ENCODE results near the gene ATMIN. TPM values are rescaled to one million over a fixed set of nuclear protein-coding genes. Genes with fewer than 3 reads are reported as not detected.

ATMIN gene
- total RNA-seq, 1 experiment from 2014 or later = 66.6 TPM

GRCh38 chr16:81004646-81005353, 30.8 kb upstream of the ATMIN start:
- Histone ChIP-seq H3K27ac (ENCODE audit: insufficient read length, low read depth, low read length) (no peak overlapping the region), H3K79me1 (ENCODE audit: insufficient read depth, low read depth, low read length, poor library complexity, severe bottlenecking) (peaks cover 20% of the 10 kb centered on the region), H2BK15ac (ENCODE audit: low read depth, low read length) (no peak overlapping the region), H4K91ac (ENCODE audit: insufficient read length, low read depth, low read length) (no peak overlapping the region), H3K18ac (ENCODE audit: insufficient read length, low read depth, low read length) (no peak overlapping the region), H3K9me3 (ENCODE audit: control insufficient read depth, low read depth, low read length) (no peaks in the 10 kb centered on the region), H2AFZ (ENCODE audit: low read length) (no peak overlapping the region), H4K20me1 (ENCODE audit: control insufficient read depth, insufficient read depth, insufficient read length) (no peaks in the 10 kb centered on the region), H3K14ac (ENCODE audit: insufficient read depth, low read length) (no peak overlapping the region), H3K9ac (ENCODE audit: extremely low read depth, insufficient read length, low read length) (no peak overlapping the region), H3K23ac (ENCODE audit: insufficient read length, low read depth, low read length) (no peak overlapping the region), H2BK120ac (ENCODE audit: low read depth, low read length, poor library complexity, severe bottlenecking) (no peak overlapping the region), H2AK5ac (ENCODE audit: insufficient read length, low read length) (no peak overlapping the region), H3K4me1 (ENCODE audit: insufficient read depth, low read length) (no peaks in the 10 kb centered on the region), H2BK12ac (ENCODE audit: insufficient read length, low read depth, low read length) (no peak overlapping the region), H4K5ac (ENCODE audit: insufficient read length, low read depth, low read length) (no peak overlapping the region), H3K56ac (ENCODE audit: insufficient read length, low read depth, low read length) (no peak overlapping the region), H3K4me2 (ENCODE audit: insufficient read depth, insufficient read length, low read length) (peak overlapping the region; percentile 76), H2BK20ac (ENCODE audit: low read depth, low read length, poor library complexity, severe bottlenecking) (no peak overlapping the region), H3K27me3 (ENCODE audit: insufficient read depth, low read length) (no peaks in the 10 kb centered on the region), H3K79me2 (ENCODE audit: insufficient read depth, low read length) (peaks cover 36% of the 10 kb centered on the region; the same call in 1 of the 2 replicates), H3K4ac (ENCODE audit: low read depth, low read length) (no peak overlapping the region), H3K23me2 (ENCODE audit: insufficient read length, low read depth, low read length, poor library complexity, severe bottlenecking) (no peaks in the 10 kb centered on the region), H2BK5ac (ENCODE audit: insufficient read length, low read length) (no peak overlapping the region), H4K8ac (replicated peaks; ENCODE audit: insufficient read length, low read depth, low read length) (no peak overlapping the region), H3T11ph (ENCODE audit: low read length) (no peak overlapping the region)
- Mint-ChIP-seq H3K27me3 (ENCODE audit: low read depth) (no peaks in the 10 kb centered on the region; the same call in 1 of the 2 replicates), H3K4me1 (peaks cover 18 to 25% of the 10 kb centered on the region in 2 experiments), H3K36me3 (ENCODE audit: insufficient read depth in 1 of 3, low read depth in 3 of 3) (peaks cover 2 to 7% (median 6%) of the 10 kb centered on the region in 3 experiments), H3K27ac (no peak overlapping the region; a peak in 1 of 7 replicates), H3K4me3 (peak overlapping the region; percentile 8 to 70), H3K9me3 (peaks cover 0 to 1% of the 10 kb centered on the region in 2 experiments; a peak in 2 of 5 replicates)
- DNase-seq = no peak
- TF ChIP-seq, protein P1, sequence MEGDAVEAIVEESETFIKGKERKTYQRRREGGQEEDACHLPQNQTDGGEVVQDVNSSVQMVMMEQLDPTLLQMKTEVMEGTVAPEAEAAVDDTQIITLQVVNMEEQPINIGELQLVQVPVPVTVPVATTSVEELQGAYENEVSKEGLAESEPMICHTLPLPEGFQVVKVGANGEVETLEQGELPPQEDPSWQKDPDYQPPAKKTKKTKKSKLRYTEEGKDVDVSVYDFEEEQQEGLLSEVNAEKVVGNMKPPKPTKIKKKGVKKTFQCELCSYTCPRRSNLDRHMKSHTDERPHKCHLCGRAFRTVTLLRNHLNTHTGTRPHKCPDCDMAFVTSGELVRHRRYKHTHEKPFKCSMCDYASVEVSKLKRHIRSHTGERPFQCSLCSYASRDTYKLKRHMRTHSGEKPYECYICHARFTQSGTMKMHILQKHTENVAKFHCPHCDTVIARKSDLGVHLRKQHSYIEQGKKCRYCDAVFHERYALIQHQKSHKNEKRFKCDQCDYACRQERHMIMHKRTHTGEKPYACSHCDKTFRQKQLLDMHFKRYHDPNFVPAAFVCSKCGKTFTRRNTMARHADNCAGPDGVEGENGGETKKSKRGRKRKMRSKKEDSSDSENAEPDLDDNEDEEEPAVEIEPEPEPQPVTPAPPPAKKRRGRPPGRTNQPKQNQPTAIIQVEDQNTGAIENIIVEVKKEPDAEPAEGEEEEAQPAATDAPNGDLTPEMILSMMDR (conservative IDR thresholded peaks at IDR 0.05) = peak; percentile 78
- WGBS (ENCODE audit: extremely low coverage, insufficient read length, low lambda C conversion rate) = no CpG with 5 or more reads among the region's 14 CpGs

Data from H9 (cell line).